Large intestine (tissue), 12 donors: Measurements from ENCODE around the gene DSC1. TPM values are rescaled to one million over a fixed set of nuclear protein-coding genes. Genes with fewer than 3 reads are reported as not detected.

Experiments
- DNase-seq, 2 donors: peaks; one replicate each; pipeline versions ENCODE4 v3.0.0 to v3.0.0-alpha.2; 2013
- H3K27ac ChIP-seq: one replicate; pipeline ENCODE4 v1.5.1; 2013; ENCODE audit warnings: low read length
- H3K27me3 ChIP-seq: 2 replicates; pipeline ENCODE4 v1.6.1; 2013; ENCODE audit warnings: low read length; ENCODE audit not compliant: control insufficient read depth, insufficient read depth
- H3K36me3 ChIP-seq: 2 replicates; pipeline ENCODE4 v1.6.1; 2013; ENCODE audit warnings: low read length; ENCODE audit not compliant: control insufficient read depth, insufficient read depth
- H3K4me1 ChIP-seq: one replicate; pipeline ENCODE4 v1.6.1; 2013; ENCODE audit warnings: low read length; ENCODE audit not compliant: control insufficient read depth, insufficient read depth
- H3K4me3 ChIP-seq: one replicate; pipeline ENCODE4 v1.5.1; 2013; ENCODE audit warnings: low read length
- H3K9me3 ChIP-seq: one replicate; pipeline ENCODE4 v1.6.1; 2013; ENCODE audit warnings: mild to moderate bottlenecking, low read depth, low read length, moderate library complexity; ENCODE audit not compliant: control insufficient read depth
- WGBS: methylation state at CpG from one replicate; pipeline ENCODE4 v1.1.5; 2013; ENCODE audit warnings: low lambda C conversion rate; ENCODE audit not compliant: insufficient coverage; 5-methylcytosine and 5-hydroxymethylcytosine counted together
- long read RNA-seq, 11 donors: transcript quantifications; one replicate each; lab custom pipeline, GENCODE V29; 2026
- polyA plus RNA-seq: library from polyadenylated mRNA; unstranded; fragments of 120-200 nt; gene quantifications from one replicate; pipeline ENCODE4 v1.2.1, GENCODE V29; 2013

Gene DSC1, protein sequence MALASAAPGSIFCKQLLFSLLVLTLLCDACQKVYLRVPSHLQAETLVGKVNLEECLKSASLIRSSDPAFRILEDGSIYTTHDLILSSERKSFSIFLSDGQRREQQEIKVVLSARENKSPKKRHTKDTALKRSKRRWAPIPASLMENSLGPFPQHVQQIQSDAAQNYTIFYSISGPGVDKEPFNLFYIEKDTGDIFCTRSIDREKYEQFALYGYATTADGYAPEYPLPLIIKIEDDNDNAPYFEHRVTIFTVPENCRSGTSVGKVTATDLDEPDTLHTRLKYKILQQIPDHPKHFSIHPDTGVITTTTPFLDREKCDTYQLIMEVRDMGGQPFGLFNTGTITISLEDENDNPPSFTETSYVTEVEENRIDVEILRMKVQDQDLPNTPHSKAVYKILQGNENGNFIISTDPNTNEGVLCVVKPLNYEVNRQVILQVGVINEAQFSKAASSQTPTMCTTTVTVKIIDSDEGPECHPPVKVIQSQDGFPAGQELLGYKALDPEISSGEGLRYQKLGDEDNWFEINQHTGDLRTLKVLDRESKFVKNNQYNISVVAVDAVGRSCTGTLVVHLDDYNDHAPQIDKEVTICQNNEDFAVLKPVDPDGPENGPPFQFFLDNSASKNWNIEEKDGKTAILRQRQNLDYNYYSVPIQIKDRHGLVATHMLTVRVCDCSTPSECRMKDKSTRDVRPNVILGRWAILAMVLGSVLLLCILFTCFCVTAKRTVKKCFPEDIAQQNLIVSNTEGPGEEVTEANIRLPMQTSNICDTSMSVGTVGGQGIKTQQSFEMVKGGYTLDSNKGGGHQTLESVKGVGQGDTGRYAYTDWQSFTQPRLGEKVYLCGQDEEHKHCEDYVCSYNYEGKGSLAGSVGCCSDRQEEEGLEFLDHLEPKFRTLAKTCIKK
- polyA plus RNA-seq, result 0.04 TPM
- long read RNA-seq, donor 1, result 0 reads
- long read RNA-seq, donor 2, result 0 reads
- long read RNA-seq, donor 3, result 0 reads
- long read RNA-seq, donor 4, result 0 reads
- long read RNA-seq, donor 5, result 0 reads
- long read RNA-seq, donor 6, result 0 reads
- long read RNA-seq, donor 7, result 0 reads
- long read RNA-seq, donor 8, result 0 reads
- long read RNA-seq, donor 9, result 0 reads
- long read RNA-seq, donor 10, result 0 reads
- long read RNA-seq, donor 11, result 0 reads

DNA sequence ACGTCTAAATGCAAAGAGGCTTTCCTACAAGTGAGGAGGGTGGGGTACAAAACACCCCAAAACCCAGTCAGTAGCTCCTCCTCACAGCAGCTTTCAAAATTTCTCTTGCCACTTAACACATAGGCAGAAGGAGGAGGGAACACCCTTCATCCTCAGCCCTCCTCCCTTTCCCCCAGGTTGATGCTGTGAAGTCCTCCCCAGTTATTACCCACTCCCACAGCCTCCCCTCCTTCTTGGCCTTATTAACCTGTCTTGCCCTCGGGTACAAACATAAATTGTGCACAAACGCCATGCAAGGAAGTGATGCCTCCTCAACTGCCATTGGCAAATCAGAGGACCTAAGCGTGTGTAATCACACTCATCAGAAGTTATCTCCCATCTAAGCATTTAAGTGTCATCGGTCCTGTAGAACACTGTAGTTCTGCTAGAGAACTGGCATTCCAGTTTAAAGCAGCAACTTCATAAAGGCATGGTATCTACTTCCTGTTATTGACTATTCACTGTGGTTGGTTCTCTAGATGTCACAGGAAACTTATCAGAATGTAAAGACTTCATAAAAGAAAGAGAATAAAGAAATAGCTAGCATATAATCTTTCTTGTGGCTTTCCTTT, at the start of gene DSC1:
DSC1 (minus strand) TSS at position 32 of the 611 bp plus-strand sequence. CDS start 262 bp downstream, outside the sequence.
- H3K27ac ChIP-seq, result no peak within 1 kb of the TSS
- H3K36me3 ChIP-seq, result no peaks in the 10 kb centered on the region
- H3K4me3 ChIP-seq, result no peak within 1 kb of the TSS
- no CpG with 5 or more reads among the region's 5 CpGs for WGBS
- H3K9me3 ChIP-seq, result no peaks in the 10 kb centered on the region
- DNase-seq, result no peak
- no peaks in the 10 kb centered on the region for H3K27me3 ChIP-seq
- H3K4me1 ChIP-seq, result no peaks in the 10 kb centered on the region

DNA sequence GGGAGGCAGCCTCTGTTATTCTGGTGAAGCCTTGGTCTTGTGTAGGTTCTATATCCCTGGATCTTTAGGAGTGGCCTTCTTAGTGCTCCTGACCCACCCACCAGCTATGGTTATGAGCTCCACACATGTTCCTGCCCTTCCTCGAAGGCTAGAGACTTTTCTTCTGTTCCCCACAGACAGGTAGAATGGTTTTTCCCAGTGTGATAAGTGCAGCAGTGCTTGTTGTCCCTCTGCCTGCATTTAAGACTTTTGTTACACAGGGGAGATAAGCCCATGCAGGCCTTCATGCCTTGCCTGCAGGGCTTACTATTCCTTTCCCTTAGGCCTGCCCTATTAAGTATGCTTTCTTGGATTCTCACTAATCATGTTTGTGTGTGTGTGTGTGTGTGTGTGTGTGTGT, 48.4 kb upstream of the DSC1 start:
- Histone ChIP-seq H3K4me3 (no peak overlapping the region), H3K27me3 (no peaks in the 10 kb centered on the region), H3K36me3 (no peaks in the 10 kb centered on the region), H3K4me1 (peaks cover 42% of the 10 kb centered on the region), H3K27ac (peak overlapping the region; percentile 72), H3K9me3 (no peaks in the 10 kb centered on the region)
- no CpG with 5 or more reads among the region's 1 CpG for WGBS
- peak in 1 of 2 donors; percentile 48 for DNase-seq

DNA sequence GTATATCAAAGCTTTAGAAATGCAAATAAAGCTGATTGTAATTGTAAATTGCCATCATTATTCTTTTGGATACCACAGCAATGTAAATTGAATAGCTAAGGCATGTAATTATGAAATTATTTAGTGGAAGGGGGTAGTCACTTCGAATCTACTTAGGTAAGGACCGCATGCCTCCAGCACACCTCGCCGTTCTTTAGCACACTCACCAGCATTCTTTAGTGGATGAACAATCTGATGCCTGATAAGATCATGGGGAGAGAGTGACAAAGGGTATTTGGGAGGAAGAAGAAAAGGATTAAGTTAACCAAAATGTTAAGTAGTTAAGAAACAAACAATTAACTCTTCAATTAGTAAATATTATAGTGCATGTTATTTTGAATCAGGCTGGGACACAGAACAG, 46.4 kb upstream of the DSC1 start:
- 35% methylated on average over 2 of the region's 4 CpGs for WGBS
- no peak for DNase-seq
- Histone ChIP-seq H3K4me3 (no peak overlapping the region), H3K4me1 (peaks cover 51% of the 10 kb centered on the region), H3K27ac (no peak overlapping the region), H3K36me3 (no peaks in the 10 kb centered on the region), H3K27me3 (no peaks in the 10 kb centered on the region), H3K9me3 (no peaks in the 10 kb centered on the region)

DNA sequence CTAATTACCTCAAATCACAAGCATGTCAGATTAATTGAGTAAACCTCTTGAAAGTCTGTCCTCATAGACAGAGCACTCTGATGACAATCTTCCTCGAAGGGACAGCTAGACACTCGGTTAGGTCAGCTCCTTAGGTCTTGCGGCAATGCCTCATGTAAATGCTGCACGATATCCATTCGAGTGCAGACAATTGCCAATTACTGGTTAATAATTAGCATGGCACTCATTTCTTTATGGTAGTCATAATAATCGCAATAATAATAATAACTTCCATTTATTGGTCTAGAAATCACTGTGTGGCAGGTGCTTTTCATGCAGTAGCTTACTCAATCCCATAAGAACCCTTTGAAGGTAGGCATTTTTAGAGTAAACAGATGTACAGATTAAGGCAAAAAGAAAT, 44.7 kb upstream of the DSC1 start:
- Histone ChIP-seq H3K9me3 (no peaks in the 10 kb centered on the region), H3K36me3 (no peaks in the 10 kb centered on the region), H3K4me1 (peaks cover 42% of the 10 kb centered on the region), H3K27me3 (no peaks in the 10 kb centered on the region), H3K4me3 (peak overlapping the region; percentile 8), H3K27ac (peak overlapping the region; percentile 97)
- peak; percentile 63 to 93 for DNase-seq
- WGBS, result no CpG with 5 or more reads among the region's 6 CpGs

DNA sequence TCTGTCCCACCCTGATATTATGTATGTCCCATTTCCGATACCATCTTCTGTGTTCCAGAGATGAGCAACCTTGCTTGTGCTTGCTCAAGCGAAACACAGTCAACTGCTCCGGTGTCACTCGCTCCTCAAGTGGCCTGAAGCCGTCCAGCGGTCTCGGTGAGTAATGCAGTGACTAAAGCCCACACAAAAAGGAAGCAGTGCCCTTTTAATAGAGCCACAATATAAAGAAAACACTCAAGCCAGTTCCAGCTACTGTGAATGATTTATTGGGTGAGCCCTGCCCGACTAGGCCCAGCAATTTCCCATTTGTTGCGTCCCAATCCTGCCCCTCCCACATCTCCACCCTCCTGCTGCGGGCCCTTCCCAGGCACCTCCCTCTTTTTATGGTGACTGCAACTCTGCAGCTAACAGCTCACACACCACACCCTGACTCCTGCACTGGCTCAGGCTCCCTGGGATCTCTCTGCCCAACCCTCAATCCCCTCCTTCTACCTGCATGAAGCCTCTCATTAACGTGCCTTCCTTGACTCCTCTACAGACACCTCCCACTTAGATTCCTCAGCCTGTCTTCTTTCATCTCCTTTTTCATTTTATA, 44.2 kb upstream of the DSC1 start:
- peak overlapping the region; percentile 47 for H3K4me3 ChIP-seq
- no peaks in the 10 kb centered on the region for H3K9me3 ChIP-seq
- peak; percentile 96 to 99 for DNase-seq
- H3K36me3 ChIP-seq, result no peaks in the 10 kb centered on the region
- no peaks in the 10 kb centered on the region for H3K27me3 ChIP-seq
- no CpG with 5 or more reads among the region's 11 CpGs for WGBS
- peak overlapping the region; percentile 97 for H3K27ac ChIP-seq
- H3K4me1 ChIP-seq, result peaks cover 42% of the 10 kb centered on the region

DNA sequence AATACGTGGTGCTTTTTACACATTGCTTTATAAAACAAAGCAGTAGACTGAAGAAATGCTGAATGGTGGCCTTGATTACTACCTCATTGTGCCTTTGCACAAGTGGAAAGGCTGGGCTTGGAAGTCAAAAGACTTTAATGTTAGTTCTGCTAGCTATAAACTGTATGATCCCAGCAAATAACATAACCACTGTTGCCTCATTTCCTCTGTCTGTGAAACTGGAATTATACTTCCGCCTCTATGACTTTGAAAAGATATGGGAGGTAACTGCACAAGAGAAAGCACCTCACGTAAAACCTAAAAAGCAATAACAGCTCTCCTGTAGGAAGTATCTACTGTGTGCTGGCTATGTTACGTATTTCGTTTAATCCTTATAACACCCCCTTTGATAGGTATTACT, 43.4 kb upstream of the DSC1 start:
- H3K4me3 ChIP-seq, result peak overlapping the region; percentile 47
- peaks cover 35% of the 10 kb centered on the region for H3K4me1 ChIP-seq
- no peaks in the 10 kb centered on the region for H3K9me3 ChIP-seq
- 37% methylated on average over 2 of the region's 5 CpGs for WGBS
- H3K27me3 ChIP-seq, result no peaks in the 10 kb centered on the region
- peak in 1 of 2 donors; percentile 84 for DNase-seq
- H3K27ac ChIP-seq, result peak overlapping the region; percentile 97
- H3K36me3 ChIP-seq, result no peaks in the 10 kb centered on the region

DNA sequence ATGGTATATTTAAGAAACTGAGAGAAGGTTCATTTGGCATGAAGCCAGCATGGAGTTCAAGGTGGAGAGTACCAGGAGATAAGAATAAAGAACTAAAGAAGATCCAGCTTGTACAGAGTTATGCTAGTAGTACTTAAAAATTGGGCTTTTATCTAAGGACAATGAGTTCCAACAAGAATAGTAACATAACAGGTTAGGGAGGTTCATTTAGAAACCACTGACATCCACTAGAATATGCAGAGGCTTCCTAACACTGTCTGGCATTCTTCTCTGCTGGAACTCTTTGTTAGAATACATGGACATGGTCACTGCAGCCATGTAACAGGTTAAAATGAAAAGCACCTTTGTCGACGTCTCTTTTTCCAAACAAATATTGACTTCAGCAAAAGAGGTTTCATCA, 42.6 kb upstream of the DSC1 start:
- no peaks in the 10 kb centered on the region for H3K9me3 ChIP-seq
- DNase-seq, result no peak
- H3K4me3 ChIP-seq, result peak overlapping the region; percentile 47
- peaks cover 29% of the 10 kb centered on the region for H3K4me1 ChIP-seq
- peak overlapping the region; percentile 97 for H3K27ac ChIP-seq
- no peaks in the 10 kb centered on the region for H3K27me3 ChIP-seq
- no peaks in the 10 kb centered on the region for H3K36me3 ChIP-seq
- no CpG with 5 or more reads among the region's 2 CpGs for WGBS

DNA sequence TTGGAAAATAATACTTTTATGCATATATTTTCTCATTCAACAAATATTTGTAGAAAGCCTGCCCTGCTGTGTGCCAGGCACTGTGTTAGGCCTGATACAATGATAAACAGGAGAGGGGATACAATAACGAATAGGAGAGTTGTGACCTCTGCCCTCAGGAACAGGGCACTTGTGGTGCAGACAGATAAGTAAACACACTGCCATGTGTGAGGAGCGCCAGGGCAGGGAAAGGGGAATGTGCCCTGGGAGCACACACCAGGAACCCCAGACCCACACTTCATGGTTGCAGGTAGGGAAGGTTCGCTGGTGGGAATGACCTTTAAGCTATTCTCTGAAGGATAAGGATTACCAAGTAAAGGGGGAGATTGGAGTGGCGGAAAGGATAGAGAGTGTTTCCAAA, 42.2 kb upstream of the DSC1 start:
- peak overlapping the region; percentile 97 for H3K27ac ChIP-seq
- peak; percentile 40 to 71 for DNase-seq
- H3K36me3 ChIP-seq, result no peaks in the 10 kb centered on the region

DNA sequence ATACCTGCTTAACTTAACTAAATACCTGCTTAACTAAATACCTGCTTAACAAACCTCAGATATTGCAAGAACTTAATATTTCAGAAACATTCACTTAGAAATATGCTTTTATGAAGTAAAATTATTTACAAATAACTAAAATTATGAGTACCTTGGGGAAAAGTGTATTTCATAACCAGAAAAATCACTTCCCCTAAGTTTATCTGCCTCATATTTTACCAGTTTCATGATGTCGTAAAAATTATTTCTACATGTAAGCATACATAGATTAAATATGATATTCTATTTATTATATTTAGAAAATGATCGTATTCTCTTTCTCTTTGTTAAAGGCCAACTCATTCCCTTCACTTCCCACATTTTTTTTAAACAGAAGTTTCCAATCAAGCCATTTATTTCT, 41.5 kb upstream of the DSC1 start:
- WGBS, result 27% methylated on average over 2 of the region's 2 CpGs
- H3K4me3 ChIP-seq, result peak overlapping the region; percentile 23
- H3K36me3 ChIP-seq, result no peaks in the 10 kb centered on the region
- peak overlapping the region; percentile 97 for H3K27ac ChIP-seq
- H3K9me3 ChIP-seq, result no peaks in the 10 kb centered on the region
- peaks cover 28% of the 10 kb centered on the region for H3K4me1 ChIP-seq
- DNase-seq, result no peak
- H3K27me3 ChIP-seq, result no peaks in the 10 kb centered on the region

More for the DNA sequence above, 42.2 kb upstream of the DSC1 start:
- Histone ChIP-seq H3K27me3 (no peaks in the 10 kb centered on the region), H3K9me3 (no peaks in the 10 kb centered on the region), H3K4me1 (peaks cover 29% of the 10 kb centered on the region), H3K4me3 (peak overlapping the region; percentile 47)
- 43% methylated on average over 1 of the region's 4 CpGs for WGBS
